IPS-20b (cell line): ENCODE results near the gene MAPK7.

Experiments
- H3K27ac ChIP-seq: one replicate; pipeline ENCODE4 v1.5.1; 2013; ENCODE audit warnings: low read length
- H3K27me3 ChIP-seq: 2 replicates; pipeline ENCODE4 v1.6.1; 2013; ENCODE audit warnings: mild to moderate bottlenecking, low read length, inconsistent platforms; ENCODE audit not compliant: insufficient read depth
- H3K36me3 ChIP-seq: 2 replicates; pipeline ENCODE4 v1.6.1; 2013; ENCODE audit warnings: low read depth, mild to moderate bottlenecking, inconsistent platforms, low read length, moderate library complexity; ENCODE audit not compliant: insufficient read depth
- H3K4me1 ChIP-seq: 2 replicates; pipeline ENCODE4 v1.6.1; 2013; ENCODE audit warnings: mild to moderate bottlenecking, control low read depth, inconsistent platforms, low read length, moderate library complexity; ENCODE audit not compliant: insufficient read depth
- H3K4me3 ChIP-seq: 2 replicates; pipeline ENCODE4 v1.5.1; 2013; ENCODE audit warnings: mild to moderate bottlenecking, low read length, inconsistent platforms
- H3K9ac ChIP-seq: 2 replicates; pipeline ENCODE4 v1.6.1; 2013; ENCODE audit warnings: low read depth, mild to moderate bottlenecking, inconsistent platforms, low read length, moderate library complexity
- H3K9me3 ChIP-seq: 2 replicates; pipeline ENCODE4 v1.6.1; 2013; ENCODE audit warnings: mild to moderate bottlenecking, low read depth, low read length, inconsistent platforms; ENCODE audit not compliant: insufficient read depth

Gene MAPK7

DNA sequence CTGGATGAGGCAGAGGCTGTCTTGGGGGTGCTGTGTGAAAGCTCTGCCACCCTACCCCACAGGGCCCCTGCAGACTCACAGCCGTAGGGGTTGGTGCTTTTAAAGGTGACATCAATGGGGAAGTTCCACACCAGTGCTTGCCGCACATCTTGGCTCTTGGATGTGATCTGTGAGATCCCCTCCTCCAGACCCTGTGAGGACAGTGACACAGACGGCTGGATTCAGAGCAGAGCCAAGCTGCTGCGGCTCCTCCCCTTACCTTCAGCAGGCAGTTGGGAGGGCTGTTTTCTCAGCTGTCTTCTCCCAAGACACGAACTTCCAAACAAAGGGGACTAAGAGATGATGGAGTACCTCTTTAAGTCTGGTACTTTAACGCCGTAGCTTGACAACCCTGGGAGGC lies 20.5 kb upstream of the MAPK7 start:
- Histone ChIP-seq H3K36me3 (peaks cover 30% of the 10 kb centered on the region), H3K4me3 (no peak overlapping the region), H3K27ac (no peak overlapping the region), H3K27me3 (no peaks in the 10 kb centered on the region), H3K9ac (no peak overlapping the region), H3K9me3 (no peaks in the 10 kb centered on the region), H3K4me1 (no peaks in the 10 kb centered on the region)

DNA sequence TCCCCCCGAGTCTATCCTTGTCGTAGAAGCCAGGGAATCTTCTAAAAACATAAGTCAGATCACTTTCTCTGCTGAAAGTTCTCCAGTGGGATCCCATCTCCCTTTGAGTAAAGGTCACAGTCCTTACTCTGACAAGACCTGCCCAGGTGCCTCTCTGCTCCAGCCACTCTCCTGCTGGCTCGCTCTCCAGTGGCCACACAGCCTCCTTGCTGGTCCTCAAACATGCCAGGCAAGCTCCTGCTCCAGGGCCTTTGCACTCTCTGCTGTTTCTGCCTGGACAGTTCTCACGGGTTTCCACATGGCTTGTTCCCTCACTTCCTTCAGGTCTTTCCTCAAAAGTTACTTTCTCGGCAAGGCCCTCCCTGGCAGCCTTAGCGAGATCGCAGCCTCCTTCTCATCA lies 19.1 kb upstream of the MAPK7 start:
- H3K27me3 ChIP-seq: no peaks in the 10 kb centered on the region
- H3K4me3 ChIP-seq: no peak overlapping the region
- H3K9ac ChIP-seq: no peak overlapping the region
- no peaks in the 10 kb centered on the region for H3K9me3 ChIP-seq
- no peak overlapping the region for H3K27ac ChIP-seq
- H3K36me3 ChIP-seq: peaks cover 30% of the 10 kb centered on the region
- 0 out of 2 replicates have a peak, but pooled peaks cover 2% of the 10 kb centered on the region for H3K4me1 ChIP-seq

DNA sequence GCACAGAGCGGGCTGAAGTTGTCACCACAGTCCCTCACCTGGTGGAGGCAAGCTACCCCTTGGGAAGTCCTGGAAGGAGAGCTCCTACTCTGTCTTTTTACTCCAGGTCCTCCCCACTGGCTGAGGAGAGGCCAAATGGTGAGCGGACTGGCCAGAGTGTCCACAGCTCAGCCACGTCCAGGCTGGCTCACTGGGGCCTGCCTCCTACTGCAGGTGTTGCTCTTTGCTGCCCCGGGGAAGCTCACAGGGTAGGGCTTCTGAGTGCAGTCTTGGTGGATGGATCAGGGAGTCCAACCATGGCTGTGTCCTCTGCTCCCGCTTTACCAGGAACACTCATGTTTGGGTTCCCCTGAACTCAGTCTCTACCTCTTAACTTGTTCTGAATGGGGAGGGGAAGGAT lies 18.4 kb upstream of the MAPK7 start:
- 0 out of 2 replicates have a peak, but pooled peaks cover 2% of the 10 kb centered on the region for H3K4me1 ChIP-seq
- H3K9me3 ChIP-seq: no peaks in the 10 kb centered on the region
- no peaks in the 10 kb centered on the region for H3K27me3 ChIP-seq
- peaks cover 30% of the 10 kb centered on the region for H3K36me3 ChIP-seq
- H3K27ac ChIP-seq: no peak overlapping the region
- H3K9ac ChIP-seq: no peak overlapping the region
- no peak overlapping the region for H3K4me3 ChIP-seq

DNA sequence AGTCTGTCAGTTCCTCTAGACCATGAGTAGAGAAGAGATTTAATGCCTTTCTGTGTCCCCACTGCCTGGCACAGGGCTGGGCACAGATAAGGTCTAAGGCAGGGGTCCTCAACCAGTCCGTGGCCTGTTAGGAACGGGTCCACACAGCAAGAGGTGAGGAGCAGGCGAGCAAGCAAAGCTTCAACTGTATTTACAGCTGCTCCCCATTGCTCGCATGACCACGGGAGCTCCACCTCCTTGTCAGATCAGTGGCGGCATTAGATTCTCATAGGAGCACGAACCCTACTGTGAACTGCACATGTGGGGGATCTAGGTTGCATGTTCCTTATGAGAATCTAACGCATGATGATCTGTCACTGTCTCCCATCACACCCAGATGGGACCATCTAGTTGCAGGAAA lies 17.5 kb upstream of the MAPK7 start:
- Histone ChIP-seq H3K4me1 (0 out of 2 replicates have a peak, but pooled peaks cover 2% of the 10 kb centered on the region), H3K4me3 (no peak overlapping the region), H3K9me3 (no peaks in the 10 kb centered on the region), H3K9ac (no peak overlapping the region), H3K36me3 (peaks cover 30% of the 10 kb centered on the region), H3K27ac (no peak overlapping the region), H3K27me3 (no peaks in the 10 kb centered on the region)

DNA sequence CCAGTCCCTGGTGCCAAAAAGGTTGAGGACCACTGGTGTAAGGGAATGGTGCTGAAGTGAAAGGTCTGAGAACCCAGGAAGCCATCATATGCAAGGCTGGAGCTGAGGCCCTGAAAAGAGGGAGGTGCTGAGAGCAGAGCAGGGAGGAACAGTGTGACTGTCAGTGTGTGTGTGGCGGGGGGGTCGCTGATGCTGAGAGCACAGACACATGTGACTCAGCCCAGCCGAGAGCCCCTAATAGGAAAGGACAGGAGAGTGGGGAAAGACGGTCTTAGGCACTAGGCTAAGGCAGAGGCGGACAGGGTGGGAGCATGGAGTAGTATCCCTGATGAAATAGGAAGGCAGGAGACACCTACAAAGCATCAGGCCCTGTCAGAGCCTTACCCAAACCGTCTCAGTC lies 17.0 kb upstream of the MAPK7 start:
- Histone ChIP-seq H3K9me3 (no peaks in the 10 kb centered on the region), H3K9ac (no peak overlapping the region), H3K36me3 (peaks cover 28% of the 10 kb centered on the region), H3K27ac (no peak overlapping the region), H3K27me3 (no peaks in the 10 kb centered on the region), H3K4me1 (0 out of 2 replicates have a peak, but pooled peaks cover 2% of the 10 kb centered on the region), H3K4me3 (peak overlapping the region; percentile 84; the same call in 1 of the 2 replicates)

DNA sequence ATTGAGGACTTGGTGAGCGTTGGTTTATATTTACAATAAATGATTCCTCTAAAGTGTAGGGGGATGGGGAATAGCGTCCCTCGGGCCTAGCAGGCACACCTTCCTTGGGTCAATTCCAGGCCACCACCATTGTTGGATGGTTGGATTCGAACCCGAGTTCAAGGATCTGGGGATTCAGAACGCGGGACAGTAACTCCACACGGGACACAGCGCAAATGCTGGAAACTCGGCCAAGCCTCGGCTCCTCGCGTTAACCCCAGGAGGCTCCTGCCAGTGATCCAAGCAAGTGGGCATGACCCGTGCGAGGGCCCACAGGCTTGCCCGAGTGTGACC lies 16.4 kb upstream of the MAPK7 start:
- Histone ChIP-seq H3K4me1 (0 out of 2 replicates have a peak, but pooled peaks cover 2% of the 10 kb centered on the region), H3K9me3 (no peaks in the 10 kb centered on the region), H3K36me3 (peaks cover 22% of the 10 kb centered on the region), H3K9ac (peak overlapping the region; percentile 69; the same call in 1 of the 2 replicates), H3K27me3 (no peaks in the 10 kb centered on the region), H3K4me3 (peak overlapping the region; percentile 84), H3K27ac (no peak overlapping the region)

DNA sequence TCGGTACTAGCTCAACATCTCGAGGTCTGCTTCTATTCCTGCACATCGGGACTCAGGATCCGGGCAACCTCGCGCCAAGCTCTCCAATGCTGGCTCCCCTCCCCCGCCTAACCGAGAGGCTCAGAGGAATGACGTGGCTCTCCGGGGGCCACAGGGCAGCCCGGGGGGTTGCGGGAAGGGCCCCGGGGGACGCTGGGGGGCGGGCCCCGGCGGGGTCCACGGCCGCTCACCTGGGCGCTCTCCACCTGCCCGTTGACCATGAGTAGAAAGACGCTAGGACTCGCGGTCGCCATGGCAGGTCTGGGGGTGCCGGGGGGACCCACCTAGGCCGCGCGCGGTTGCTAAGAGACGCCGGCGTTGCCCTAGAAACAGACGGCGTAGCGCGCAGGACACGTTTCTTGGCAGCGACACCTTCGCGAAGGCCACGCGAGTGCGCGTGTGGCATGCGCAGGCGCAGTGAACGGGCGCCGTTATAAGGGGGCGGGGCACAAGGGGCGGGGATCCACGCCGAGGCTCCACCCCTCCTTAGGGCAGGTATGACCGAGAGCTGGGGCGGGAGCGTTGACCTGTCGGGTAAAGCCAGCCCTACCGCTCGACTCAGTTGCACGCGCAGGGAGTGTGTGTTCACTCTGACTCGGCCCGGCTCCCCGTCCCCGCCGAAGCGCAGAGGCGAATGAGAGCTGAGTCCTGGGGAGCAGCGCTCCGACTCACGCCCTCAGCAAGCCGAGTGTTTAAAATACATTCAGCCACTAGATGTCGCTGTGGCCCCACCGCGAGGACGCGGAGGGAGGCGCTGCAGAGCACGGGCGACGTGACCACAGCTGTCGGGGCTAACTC lies 15.8 kb upstream of the MAPK7 start, which contains the start of gene B9D1:
B9D1 (minus strand) TSS at position 447 of the 837 bp plus-strand sequence; CDS start at position 293, 154 bp downstream.
- H3K4me3 ChIP-seq: peak within 1 kb of the TSS; percentile 84
- H3K9me3 ChIP-seq: no peaks in the 10 kb centered on the region
- peaks cover 17% of the 10 kb centered on the region; the same call in 1 of the 2 replicates for H3K36me3 ChIP-seq
- no peak within 1 kb of the TSS for H3K27ac ChIP-seq
- 0 out of 2 replicates have a peak, but pooled peaks cover 2% of the 10 kb centered on the region for H3K4me1 ChIP-seq
- H3K9ac ChIP-seq: peak within 1 kb of the TSS; percentile 69; the same call in 1 of the 2 replicates
- H3K27me3 ChIP-seq: no peaks in the 10 kb centered on the region

DNA sequence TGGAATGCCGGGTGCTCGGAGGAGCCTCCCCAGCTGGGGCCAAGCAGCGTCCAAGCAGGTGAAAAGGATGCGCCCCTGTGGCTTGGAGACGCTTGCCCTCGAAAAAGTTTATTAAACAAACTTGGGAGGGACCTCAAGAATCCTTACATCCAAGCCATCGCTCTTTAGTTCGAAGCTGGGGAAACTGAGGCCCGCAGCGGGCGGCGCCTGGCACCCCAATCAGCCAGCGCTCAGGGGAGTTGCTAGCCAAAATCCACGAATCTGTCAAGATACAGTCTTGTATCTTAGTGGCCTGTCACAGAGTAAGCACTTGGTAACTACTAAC lies 15.2 kb upstream of the MAPK7 start:
- no peak overlapping the region for H3K27ac ChIP-seq
- peak overlapping the region; percentile 84; the same call in 1 of the 2 replicates for H3K4me3 ChIP-seq
- 0 out of 2 replicates have a peak, but pooled peaks cover 2% of the 10 kb centered on the region for H3K4me1 ChIP-seq
- H3K9ac ChIP-seq: no peak overlapping the region
- no peaks in the 10 kb centered on the region for H3K9me3 ChIP-seq
- no peaks in the 10 kb centered on the region for H3K27me3 ChIP-seq
- peaks cover 11% of the 10 kb centered on the region; the same call in 1 of the 2 replicates for H3K36me3 ChIP-seq

DNA sequence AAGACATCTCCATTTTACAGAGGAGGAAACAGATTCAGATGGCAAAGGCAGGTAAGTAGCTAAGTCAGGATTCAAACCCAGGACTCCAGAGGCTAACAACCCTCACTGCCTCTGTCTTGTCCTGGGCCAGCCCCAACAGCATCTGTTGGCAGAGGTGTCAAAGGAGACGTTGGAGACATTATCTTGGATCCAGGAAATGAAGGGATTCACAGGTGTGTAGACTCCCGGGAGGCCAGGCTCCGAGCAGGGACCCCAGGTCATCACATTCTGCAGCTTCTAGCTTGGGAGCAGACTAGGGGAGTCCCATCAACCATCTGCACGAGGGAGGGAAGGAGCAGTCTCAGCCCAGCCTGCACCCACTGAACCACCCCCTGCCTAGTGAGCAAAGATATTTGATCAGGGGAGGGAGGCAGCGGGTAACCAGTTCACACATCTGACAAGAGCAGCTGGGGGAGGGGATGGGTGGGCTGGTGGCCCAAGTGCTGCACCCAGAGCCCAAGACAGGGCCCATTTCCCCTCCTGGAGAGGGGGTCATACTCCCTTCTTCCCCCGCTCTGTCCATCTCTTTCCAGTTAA lies 14.8 kb upstream of the MAPK7 start:
- Histone ChIP-seq H3K4me1 (0 out of 2 replicates have a peak, but pooled peaks cover 2% of the 10 kb centered on the region), H3K27ac (no peak overlapping the region), H3K9me3 (no peaks in the 10 kb centered on the region), H3K27me3 (no peaks in the 10 kb centered on the region), H3K9ac (no peak overlapping the region), H3K4me3 (no peak overlapping the region; the same call in 1 of the 2 replicates), H3K36me3 (peaks cover 10% of the 10 kb centered on the region; the same call in 1 of the 2 replicates)

DNA sequence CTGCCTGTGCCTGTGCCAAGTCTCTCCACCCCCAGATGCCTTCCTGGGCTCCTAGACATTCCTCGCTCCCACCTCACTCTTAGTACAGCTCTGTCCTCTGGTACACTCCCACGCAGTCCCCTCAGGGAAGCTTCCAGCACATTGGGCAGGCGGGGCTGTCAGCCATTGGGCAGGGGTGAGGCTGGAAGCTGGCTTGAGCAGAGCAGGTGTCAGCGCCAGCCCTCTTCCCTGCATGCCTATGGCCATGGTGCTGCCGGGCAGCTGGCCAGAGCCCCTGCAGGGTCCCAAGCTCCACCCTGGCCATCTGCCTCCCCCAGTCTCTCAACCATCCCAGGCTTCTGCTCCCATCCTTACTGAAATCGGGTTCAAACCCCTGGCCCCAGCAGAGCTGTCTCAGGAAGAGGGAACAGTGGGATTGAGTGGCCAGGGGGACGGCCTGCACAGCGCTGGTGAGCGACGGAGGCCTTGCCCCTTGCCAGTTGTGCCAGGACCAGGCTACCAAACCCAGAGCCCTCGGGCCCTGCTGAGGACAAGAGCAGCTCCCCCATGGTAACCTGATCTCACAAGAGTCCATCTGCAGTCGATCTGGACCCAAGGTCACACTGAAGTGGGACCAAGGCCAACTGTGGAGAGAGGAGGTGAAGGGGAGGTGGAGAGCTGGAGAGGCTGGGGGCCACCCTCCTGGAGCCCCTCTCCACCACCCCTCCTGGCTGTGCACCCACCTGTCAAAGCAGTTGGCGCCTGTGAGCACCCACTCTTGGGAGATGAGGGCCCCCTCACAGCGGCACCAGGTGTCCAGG lies 13.4 kb upstream of the MAPK7 start:
- H3K4me1 ChIP-seq: 0 out of 2 replicates have a peak, but pooled peaks cover 2% of the 10 kb centered on the region
- no peaks in the 10 kb centered on the region for H3K9me3 ChIP-seq
- H3K27me3 ChIP-seq: no peaks in the 10 kb centered on the region
- no peak overlapping the region for H3K9ac ChIP-seq
- H3K36me3 ChIP-seq: 0 out of 2 replicates have a peak, but pooled peaks cover 2% of the 10 kb centered on the region
- no peak overlapping the region for H3K27ac ChIP-seq
- H3K4me3 ChIP-seq: no peak overlapping the region

DNA sequence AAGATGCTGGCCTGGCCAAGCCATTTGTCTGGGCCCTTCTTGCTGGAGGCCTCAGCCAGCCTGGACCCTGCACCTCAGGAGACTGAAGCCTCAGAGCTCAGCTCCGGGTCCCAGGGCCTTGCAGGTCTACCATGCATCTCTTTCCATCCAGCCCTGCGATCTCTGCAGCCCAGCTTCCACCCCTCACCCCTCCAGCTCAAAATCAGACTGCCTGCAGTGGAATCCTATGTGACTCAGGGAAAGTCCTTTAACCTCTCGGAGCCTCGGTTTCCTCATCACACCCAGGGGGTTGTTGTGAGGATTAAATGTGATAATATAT lies 12.8 kb upstream of the MAPK7 start:
- Histone ChIP-seq H3K9me3 (no peaks in the 10 kb centered on the region), H3K27ac (no peak overlapping the region), H3K4me1 (0 out of 2 replicates have a peak, but pooled peaks cover 2% of the 10 kb centered on the region), H3K27me3 (no peaks in the 10 kb centered on the region), H3K4me3 (no peak overlapping the region), H3K9ac (no peak overlapping the region), H3K36me3 (no peaks in the 10 kb centered on the region)
